HepG2 (cell line): ENCODE results near the gene DRG1. TPM values are rescaled to one million over a fixed set of nuclear protein-coding genes. Genes with fewer than 3 reads are reported as not detected.

Experiments used
- CENPX ChIP-seq: sonication (generic); formaldehyde crosslinking; IDR thresholded peaks from 2 replicates; pipeline ENCODE4 v1.9.0; 2021; ENCODE audit warnings: mild to moderate bottlenecking, missing genetic modification reagents, moderate library complexity
- CHD4 ChIP-seq: fragments of 200-600 bp; sonication (generic); IDR thresholded peaks from 2 replicates; pipeline ENCODE4 v1.7.0; 2017; ENCODE audit warnings: mild to moderate bottlenecking, low read length, borderline replicate concordance
- HCFC1 ChIP-seq: fragments of 150-350 bp; IDR thresholded peaks from 2 replicates; pipeline ENCODE4 v1.6.1; 2014; ENCODE audit warnings: low read depth, low read length
- MEF2D ChIP-seq: sonication (generic); formaldehyde crosslinking; IDR thresholded peaks from 2 replicates; pipeline ENCODE4 v1.5.1; 2020; ENCODE audit warnings: mild to moderate bottlenecking, missing genetic modification reagents
- MXD4 ChIP-seq: IDR thresholded peaks from 2 replicates; pipeline ENCODE4 v1.6.1; 2016; ENCODE audit warnings: mild to moderate bottlenecking, missing biosample characterization, missing genetic modification reagents
- PHF5A ChIP-seq: IDR thresholded peaks from one replicate; pipeline ENCODE4 v1.6.1; 2018; ENCODE audit warnings: low read depth, missing genetic modification reagents; ENCODE audit not compliant: unreplicated experiment
- POLR2AphosphoS5 ChIP-seq: IDR thresholded peaks from 2 replicates; pipeline ENCODE4 v1.6.1; 2012; ENCODE audit warnings: low read depth, low read length
- YEATS2 ChIP-seq: sonication (generic); formaldehyde crosslinking; IDR thresholded peaks from 2 replicates; pipeline ENCODE4 v1.4.0; 2020; ENCODE audit warnings: missing genetic modification reagents, borderline replicate concordance
- ZBTB3 ChIP-seq: sonication (generic); formaldehyde crosslinking; IDR thresholded peaks from 2 replicates; pipeline ENCODE4 v1.4.0; 2020; ENCODE audit warnings: low read depth, mild to moderate bottlenecking, moderate library complexity, missing genetic modification reagents, borderline replicate concordance
- ZNF12 ChIP-seq: sonication (generic); formaldehyde crosslinking; IDR thresholded peaks from 2 replicates; pipeline ENCODE4 v1.5.0; 2020; ENCODE audit warnings: missing genetic modification reagents
- ZNF138 ChIP-seq: sonication (generic); formaldehyde crosslinking; IDR thresholded peaks from 2 replicates; pipeline ENCODE4 v1.5.0; 2020; ENCODE audit warnings: mild to moderate bottlenecking, low read depth, missing genetic modification reagents
- ZNF235 ChIP-seq: sonication (generic); formaldehyde crosslinking; IDR thresholded peaks from 2 replicates; pipeline ENCODE4 v1.8.1; 2023; ENCODE audit warnings: mild to moderate bottlenecking, missing genetic modification reagents, borderline replicate concordance
- ZNF616 ChIP-seq: sonication (generic); formaldehyde crosslinking; IDR thresholded peaks from 2 replicates; pipeline ENCODE4 v1.5.0; 2020; ENCODE audit warnings: low read depth, mild to moderate bottlenecking, missing genetic modification reagents
- ZSCAN22 ChIP-seq: sonication (generic); formaldehyde crosslinking; IDR thresholded peaks from 2 replicates; pipeline ENCODE4 v1.4.0; 2020; ENCODE audit warnings: mild to moderate bottlenecking, missing genetic modification reagents
- polyA plus RNA-seq, 8 experiments: library from polyadenylated mRNA; depleted of rRNA in 3 of 8; stranded (reverse) in 7 of 8; unstranded in 1 of 8; fragments of >200 nt; fragmentation: Illumina TruSeq in 4 of 8; extraction: Trizol in 4 of 8; gene quantifications; 2 replicates each; pipeline versions ENCODE4 v1.2.1 to v1.2.3, GENCODE V29; 2011 to 2016; ENCODE audit warnings: low read depth in 4 of 8, missing spikeins in 1 of 8, mixed read lengths in 1 of 8; ENCODE audit not compliant: insufficient read depth in 1 of 8
- total RNA-seq, 5 experiments: library from RNA; depleted of rRNA; stranded (reverse); fragments of >200 nt; fragmentation: Illumina TruSeq; extraction: Trizol; gene quantifications; 2 replicates each; pipeline ENCODE4 v1.2.3, GENCODE V29; 2016; ENCODE audit warnings: low read depth in 1 of 5
- TF ChIP-seq, protein P1 (sequence below): sonication (generic); formaldehyde crosslinking; IDR thresholded peaks from 2 replicates; pipeline ENCODE4 v1.4.0; 2020; ENCODE audit warnings: mild to moderate bottlenecking, missing genetic modification reagents
- TF ChIP-seq, protein P2 (sequence below): sonication (generic); formaldehyde crosslinking; IDR thresholded peaks from 2 replicates; pipeline ENCODE4 v1.8.1; 2023; ENCODE audit warnings: mild to moderate bottlenecking, missing genetic modification reagents
- TF ChIP-seq, protein P3 (sequence below): sonication (generic); formaldehyde crosslinking; IDR thresholded peaks from 2 replicates; pipeline ENCODE4 v1.9.0; 2021; ENCODE audit warnings: missing genetic modification reagents, borderline replicate concordance
- TF ChIP-seq, protein P4 (sequence below): sonication (generic); formaldehyde crosslinking; IDR thresholded peaks from 2 replicates; pipeline ENCODE4 v1.4.0; 2020; ENCODE audit warnings: missing genetic modification reagents

DRG1 gene
- total and polyA plus RNA-seq, 2 of the 13 experiments (the other 11 are each of a cell fraction or from before 2014, with no cell fraction given): 59.0 to 94.8 TPM

DNA sequence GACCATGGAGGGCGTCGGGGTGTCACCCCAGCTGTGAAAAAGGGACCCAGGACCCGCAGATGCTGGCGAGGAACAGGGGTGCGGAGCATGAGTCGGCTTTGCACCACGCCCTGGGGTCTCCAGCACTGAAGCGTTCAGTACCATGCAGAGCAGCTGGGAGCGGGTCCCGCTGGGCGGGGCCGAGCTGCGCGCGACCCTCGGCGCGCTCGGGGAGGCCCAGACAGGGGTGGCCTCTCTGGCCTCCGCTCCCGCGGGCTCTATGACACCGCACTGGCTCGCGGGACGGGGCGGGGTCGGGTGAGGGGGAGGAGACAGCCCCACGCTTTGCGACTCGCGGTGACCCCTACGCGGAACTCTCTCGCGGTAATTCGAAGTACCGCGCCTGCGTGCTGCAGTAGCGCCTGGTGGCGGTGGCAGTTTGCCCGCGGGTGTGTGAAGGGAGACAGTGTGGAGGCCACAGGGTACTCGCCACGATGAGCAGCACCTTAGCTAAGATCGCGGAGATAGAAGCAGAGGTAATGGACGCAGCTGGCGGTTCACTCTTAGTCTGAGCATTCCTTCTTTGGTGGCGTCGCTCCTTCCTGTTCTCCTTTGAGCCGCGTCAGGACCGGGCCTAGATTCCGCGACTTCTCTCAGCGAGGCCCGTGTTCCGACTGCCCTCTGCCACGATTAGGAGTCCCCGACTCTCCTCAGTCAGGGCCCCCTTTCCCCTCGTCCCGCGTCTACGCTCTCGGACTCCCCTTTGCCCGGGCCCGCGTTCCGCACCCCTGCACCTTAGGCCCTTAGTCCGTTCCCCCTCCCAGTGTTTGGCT is at the start of gene DRG1 (continued):
- TF ChIP-seq PHF5A (CRISPR knock-in tag) (no peak), ZNF616 (peak; percentile 80; the same call in 1 of the 2 replicates), ZSCAN22 (CRISPR knock-in tag) (no peak), ZBTB3 (CRISPR knock-in tag) (no peak), YEATS2 (CRISPR knock-in tag) (peak; percentile 92), ZNF235 (CRISPR knock-in tag) (0 out of 2 replicates have a peak, but pooled peaks have one; percentile 45), MEF2D (CRISPR knock-in tag) (peak; percentile 33; the same call in 1 of the 2 replicates), MXD4 (CRISPR knock-in tag) (peak; percentile 71; the same call in 1 of the 2 replicates), ZNF138 (no peak), POLR2AphosphoS5 (peak; percentile 93), CENPX (CRISPR knock-in tag) (no peak), ZNF12 (CRISPR knock-in tag) (no peak), HCFC1 (no peak; the same call in 1 of the 2 replicates), CHD4 (no peak)
- TF ChIP-seq, protein P1, sequence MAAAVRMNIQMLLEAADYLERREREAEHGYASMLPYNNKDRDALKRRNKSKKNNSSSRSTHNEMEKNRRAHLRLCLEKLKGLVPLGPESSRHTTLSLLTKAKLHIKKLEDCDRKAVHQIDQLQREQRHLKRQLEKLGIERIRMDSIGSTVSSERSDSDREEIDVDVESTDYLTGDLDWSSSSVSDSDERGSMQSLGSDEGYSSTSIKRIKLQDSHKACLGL: peak; percentile 60
- TF ChIP-seq, protein P2, sequence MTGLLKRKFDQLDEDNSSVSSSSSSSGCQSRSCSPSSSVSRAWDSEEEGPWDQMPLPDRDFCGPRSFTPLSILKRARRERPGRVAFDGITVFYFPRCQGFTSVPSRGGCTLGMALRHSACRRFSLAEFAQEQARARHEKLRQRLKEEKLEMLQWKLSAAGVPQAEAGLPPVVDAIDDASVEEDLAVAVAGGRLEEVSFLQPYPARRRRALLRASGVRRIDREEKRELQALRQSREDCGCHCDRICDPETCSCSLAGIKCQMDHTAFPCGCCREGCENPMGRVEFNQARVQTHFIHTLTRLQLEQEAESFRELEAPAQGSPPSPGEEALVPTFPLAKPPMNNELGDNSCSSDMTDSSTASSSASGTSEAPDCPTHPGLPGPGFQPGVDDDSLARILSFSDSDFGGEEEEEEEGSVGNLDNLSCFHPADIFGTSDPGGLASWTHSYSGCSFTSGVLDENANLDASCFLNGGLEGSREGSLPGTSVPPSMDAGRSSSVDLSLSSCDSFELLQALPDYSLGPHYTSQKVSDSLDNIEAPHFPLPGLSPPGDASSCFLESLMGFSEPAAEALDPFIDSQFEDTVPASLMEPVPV (CRISPR knock-in tag): peak; percentile 84
- TF ChIP-seq, protein P3, sequence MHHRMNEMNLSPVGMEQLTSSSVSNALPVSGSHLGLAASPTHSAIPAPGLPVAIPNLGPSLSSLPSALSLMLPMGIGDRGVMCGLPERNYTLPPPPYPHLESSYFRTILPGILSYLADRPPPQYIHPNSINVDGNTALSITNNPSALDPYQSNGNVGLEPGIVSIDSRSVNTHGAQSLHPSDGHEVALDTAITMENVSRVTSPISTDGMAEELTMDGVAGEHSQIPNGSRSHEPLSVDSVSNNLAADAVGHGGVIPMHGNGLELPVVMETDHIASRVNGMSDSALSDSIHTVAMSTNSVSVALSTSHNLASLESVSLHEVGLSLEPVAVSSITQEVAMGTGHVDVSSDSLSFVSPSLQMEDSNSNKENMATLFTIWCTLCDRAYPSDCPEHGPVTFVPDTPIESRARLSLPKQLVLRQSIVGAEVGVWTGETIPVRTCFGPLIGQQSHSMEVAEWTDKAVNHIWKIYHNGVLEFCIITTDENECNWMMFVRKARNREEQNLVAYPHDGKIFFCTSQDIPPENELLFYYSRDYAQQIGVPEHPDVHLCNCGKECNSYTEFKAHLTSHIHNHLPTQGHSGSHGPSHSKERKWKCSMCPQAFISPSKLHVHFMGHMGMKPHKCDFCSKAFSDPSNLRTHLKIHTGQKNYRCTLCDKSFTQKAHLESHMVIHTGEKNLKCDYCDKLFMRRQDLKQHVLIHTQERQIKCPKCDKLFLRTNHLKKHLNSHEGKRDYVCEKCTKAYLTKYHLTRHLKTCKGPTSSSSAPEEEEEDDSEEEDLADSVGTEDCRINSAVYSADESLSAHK (CRISPR knock-in tag): no peak
- TF ChIP-seq, protein P4, sequence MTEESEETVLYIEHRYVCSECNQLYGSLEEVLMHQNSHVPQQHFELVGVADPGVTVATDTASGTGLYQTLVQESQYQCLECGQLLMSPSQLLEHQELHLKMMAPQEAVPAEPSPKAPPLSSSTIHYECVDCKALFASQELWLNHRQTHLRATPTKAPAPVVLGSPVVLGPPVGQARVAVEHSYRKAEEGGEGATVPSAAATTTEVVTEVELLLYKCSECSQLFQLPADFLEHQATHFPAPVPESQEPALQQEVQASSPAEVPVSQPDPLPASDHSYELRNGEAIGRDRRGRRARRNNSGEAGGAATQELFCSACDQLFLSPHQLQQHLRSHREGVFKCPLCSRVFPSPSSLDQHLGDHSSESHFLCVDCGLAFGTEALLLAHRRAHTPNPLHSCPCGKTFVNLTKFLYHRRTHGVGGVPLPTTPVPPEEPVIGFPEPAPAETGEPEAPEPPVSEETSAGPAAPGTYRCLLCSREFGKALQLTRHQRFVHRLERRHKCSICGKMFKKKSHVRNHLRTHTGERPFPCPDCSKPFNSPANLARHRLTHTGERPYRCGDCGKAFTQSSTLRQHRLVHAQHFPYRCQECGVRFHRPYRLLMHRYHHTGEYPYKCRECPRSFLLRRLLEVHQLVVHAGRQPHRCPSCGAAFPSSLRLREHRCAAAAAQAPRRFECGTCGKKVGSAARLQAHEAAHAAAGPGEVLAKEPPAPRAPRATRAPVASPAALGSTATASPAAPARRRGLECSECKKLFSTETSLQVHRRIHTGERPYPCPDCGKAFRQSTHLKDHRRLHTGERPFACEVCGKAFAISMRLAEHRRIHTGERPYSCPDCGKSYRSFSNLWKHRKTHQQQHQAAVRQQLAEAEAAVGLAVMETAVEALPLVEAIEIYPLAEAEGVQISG (CRISPR knock-in tag): peak; percentile 99
